GM12878 (cell line): ENCODE data around the gene ANKRD28. TPM values are rescaled to one million over a fixed set of nuclear protein-coding genes. Genes with fewer than 3 reads are reported as not detected.

Experiments
- ATAC-seq: fragments of 200-7000 bp; cut with Tn5 transposase; 3 replicates; pipeline ENCODE4 v1.9.1; 2020; ENCODE audit warnings: mild to moderate bottlenecking, moderate library complexity
- BruUV-seq: library from RNA; stranded (reverse); fragments of 400-500 nt; replicated peaks from 2 replicates; lab custom pipeline; 2021; lab: Mats Ljungman, UMichigan
- CTCF ChIA-PET: fragments of 300-600 bp; sonication (Branson Sonifier 250); formaldehyde crosslinking; extraction: SDS; loops from one replicate; lab custom pipeline; 2021; ENCODE audit warnings: inconsistent platforms; lab: Yijun Ruan, JAX
- POLR2A ChIA-PET: fragments of 350-600 bp; formaldehyde crosslinking; extraction: SDS; loops from one replicate; lab custom pipeline; 2021; ENCODE audit warnings: inconsistent platforms; lab: Charles Lee
- RAD21 ChIA-PET: fragments of 300-600 bp; sonication (Branson Sonifier 250); formaldehyde crosslinking; loops from one replicate; lab custom pipeline; 2023; ENCODE audit warnings: antibody characterized with exemption; ENCODE audit not compliant: unreplicated experiment; lab: Charles Lee
- SMC1A ChIA-PET: fragments of 300-600 bp; sonication (Branson Sonifier 250); formaldehyde crosslinking; loops from one replicate; lab custom pipeline; 2023; ENCODE audit not compliant: unreplicated experiment, uncharacterized antibody; lab: Charles Lee
- DNase-seq: peaks from one replicate; pipeline ENCODE4 v3.0.0-alpha.2; 2011; ENCODE audit warnings: low read depth, low spot score
- FAIRE-seq: peaks from 3 replicates; lab custom pipeline; 2011; peaks lifted over from hg19 to GRCh38; lab: Jason Lieb, UNC
- H2AFZ ChIP-seq: 2 replicates; pipeline ENCODE4 v1.6.0; 2011; ENCODE audit warnings: low read depth, low read length, control low read depth; ENCODE audit not compliant: control insufficient read depth
- H3K27ac ChIP-seq: 2 replicates; pipeline ENCODE4 v1.5.1; 2011; ENCODE audit warnings: control low read depth; ENCODE audit not compliant: control insufficient read depth, insufficient read depth
- H3K27me3 ChIP-seq, 2 experiments: replicated peaks in 1 of 2; 2 replicates each; pipeline versions ENCODE4 v1.6.0 to v1.6.1; 2011; ENCODE audit warnings: low read length in 1 of 2; ENCODE audit not compliant: control insufficient read depth in 2 of 2, insufficient read depth in 2 of 2
- H3K36me3 ChIP-seq, 2 experiments: 2 replicates each; pipeline ENCODE4 v1.5.1; 2011; ENCODE audit warnings: low read length in 1 of 2; ENCODE audit not compliant: control insufficient read depth in 2 of 2, insufficient read depth in 2 of 2
- H3K4me1 ChIP-seq: 2 replicates; pipeline ENCODE4 v1.6.1; 2011; ENCODE audit warnings: mild to moderate bottlenecking, low read length, moderate library complexity, mixed read lengths; ENCODE audit not compliant: control insufficient read depth, insufficient read depth
- H3K4me2 ChIP-seq: 2 replicates; pipeline ENCODE4 v1.6.0; 2011; ENCODE audit warnings: control low read depth; ENCODE audit not compliant: control insufficient read depth, insufficient read depth
- H3K4me3 ChIP-seq: fragments of 200-600 bp; sonication (generic); 2 replicates; pipeline ENCODE4 v1.5.1; 2016
- H3K79me2 ChIP-seq: 2 replicates; pipeline ENCODE4 v1.6.0; 2011; ENCODE audit warnings: low read length; ENCODE audit not compliant: control insufficient read depth, insufficient read depth
- H3K9ac ChIP-seq: 2 replicates; pipeline ENCODE4 v1.8.0; 2011; ENCODE audit warnings: low read length, control low read depth, mixed read lengths; ENCODE audit not compliant: control insufficient read depth, insufficient read depth
- H3K9me3 ChIP-seq: replicated peaks from 3 replicates; pipeline ENCODE4 v1.5.1; 2011; ENCODE audit warnings: mild to moderate bottlenecking, low read length; ENCODE audit not compliant: control insufficient read depth, insufficient read depth
- H4K20me1 ChIP-seq: 2 replicates; pipeline ENCODE4 v1.6.0; 2011; ENCODE audit not compliant: control insufficient read depth, insufficient read depth
- ATF2 ChIP-seq: IDR thresholded peaks from 2 replicates; pipeline ENCODE4 v1.6.1; 2012; ENCODE audit warnings: low read length, inconsistent platforms
- CHD4 ChIP-seq: fragments of 200-600 bp; sonication (generic); IDR thresholded peaks from 2 replicates; pipeline ENCODE4 v1.6.1; 2016; ENCODE audit warnings: mild to moderate bottlenecking
- CTCF ChIP-seq, 3 experiments: IDR thresholded peaks in 2 of 3; conservative IDR thresholded peaks in 1 of 3; 2 replicates each; pipeline ENCODE4 v1.5.1; 2011; ENCODE audit warnings: low read depth in 3 of 3, low read length in 3 of 3, mild to moderate bottlenecking in 3 of 3, control low read depth in 2 of 3, moderate library complexity in 2 of 3, inconsistent platforms in 1 of 3, mixed read lengths in 1 of 3; ENCODE audit not compliant: control insufficient read depth in 2 of 3, insufficient read depth in 1 of 3; ENCODE audit errors: extremely low read depth in 1 of 3
- EED ChIP-seq: sonication (generic); IDR thresholded peaks from 2 replicates; pipeline ENCODE4 v1.6.1; 2016; ENCODE audit warnings: antibody characterized with exemption, low read depth
- EP300 ChIP-seq, 2 experiments: fragments of 150-350 bp in 1 of 2; IDR thresholded peaks; 2 replicates each; pipeline ENCODE4 v1.6.1; 2011 to 2012; ENCODE audit warnings: low read depth in 2 of 2, low read length in 2 of 2, borderline replicate concordance in 1 of 2, improper control_type of control experiment in 1 of 2, inconsistent platforms in 1 of 2; ENCODE audit not compliant: control insufficient read depth in 1 of 2
- IKZF2 ChIP-seq, 2 experiments: fragments of 450-650 bp; IDR thresholded peaks; 2 replicates each; pipeline ENCODE4 v1.6.1; 2017; ENCODE audit warnings: mild to moderate bottlenecking in 2 of 2, moderate library complexity in 2 of 2
- KLF5 ChIP-seq: fragments of 450-650 bp; IDR thresholded peaks from 2 replicates; pipeline ENCODE4 v1.6.1; 2014; ENCODE audit warnings: mild to moderate bottlenecking; ENCODE audit not compliant: partially characterized antibody
- NBN ChIP-seq: fragments of 450-650 bp; IDR thresholded peaks from 2 replicates; pipeline ENCODE4 v1.6.1; 2016
- NFIC ChIP-seq: IDR thresholded peaks from 2 replicates; pipeline ENCODE4 v1.6.1; 2012; ENCODE audit warnings: low read depth, mild to moderate bottlenecking, inconsistent platforms, low read length, moderate library complexity
- NFYB ChIP-seq: IDR thresholded peaks from 2 replicates; pipeline ENCODE4 v1.6.1; 2011; ENCODE audit warnings: low read depth, mild to moderate bottlenecking, low read length, improper control_type of control experiment, moderate library complexity; ENCODE audit not compliant: insufficient read depth
- NRF1 ChIP-seq: conservative IDR thresholded peaks from 2 replicates; pipeline ENCODE4 v1.6.1; 2011; ENCODE audit warnings: mild to moderate bottlenecking, low read depth, low read length, improper control_type of control experiment
- RELA ChIP-seq: fragments of 450-650 bp; IDR thresholded peaks from 2 replicates; pipeline ENCODE4 v1.8.0; 2014; ENCODE audit warnings: borderline replicate concordance; ENCODE audit not compliant: partially characterized antibody
- SMAD1 ChIP-seq: fragments of 450-650 bp; IDR thresholded peaks from 2 replicates; pipeline ENCODE4 v1.6.1; 2018; ENCODE audit warnings: mild to moderate bottlenecking, low read depth; ENCODE audit not compliant: partially characterized antibody
- SPI1 ChIP-seq: IDR thresholded peaks from 2 replicates; pipeline ENCODE4 v1.6.1; 2011; ENCODE audit warnings: low read depth, mild to moderate bottlenecking, low read length, moderate library complexity, borderline replicate concordance; ENCODE audit not compliant: insufficient read depth
- ZNF592 ChIP-seq: fragments of 450-650 bp; IDR thresholded peaks from 2 replicates; pipeline ENCODE4 v1.6.1; 2017; ENCODE audit warnings: mild to moderate bottlenecking, moderate library complexity
- WGBS: methylation state at CpG from one replicate; pipeline ENCODE4 v1.1.6; 2016; ENCODE audit warnings: low lambda C conversion rate; ENCODE audit not compliant: insufficient replicate concordance, insufficient coverage; ENCODE audit errors: missing lambda C conversion rate; 5-methylcytosine and 5-hydroxymethylcytosine counted together
- in situ Hi-C: fragments of 300-500 bp; cut with MboI; formaldehyde crosslinking; loops from 9 replicates; pipeline ENCODE4 v1.14.3; 2018; ENCODE audit warnings: mixed read lengths
- intact Hi-C: fragments of 100-400 bp; cut with micrococcal nuclease; formaldehyde crosslinking; loops from one replicate; pipeline ENCODE4 v1.14.2; 2022; ENCODE audit not compliant: unreplicated experiment
- polyA plus RNA-seq, 11 experiments: library from polyadenylated mRNA; depleted of rRNA in 4 of 11; unstranded in 6 of 11; stranded (reverse) in 5 of 11; fragments of >200 nt; fragmentation: Nextera tagmentation in 4 of 11; fragmentation: Illumina TruSeq in 1 of 11; extraction: Ambion mirVana in 4 of 11; extraction: Trizol in 1 of 11; gene quantifications; 1 replicate in 1 of 11; 2 replicates in 10 of 11; pipeline versions ENCODE4 v1.2.1 to v1.2.3, GENCODE V29; 2011 to 2016; ENCODE audit warnings: inconsistent platforms in 2 of 11, missing spikeins in 2 of 11, low read depth in 1 of 11
- total RNA-seq, 4 experiments: library from RNA; depleted of rRNA in 3 of 4; stranded (reverse); fragments of >200 nt in 3 of 4; fragmentation: Illumina TruSeq in 1 of 4; extraction: Trizol in 1 of 4; gene quantifications; 2 replicates each; pipeline versions ENCODE4 v1.2.1 to v1.2.3, GENCODE V29; 2013 to 2021

The ANKRD28 gene
- total and polyA plus RNA-seq, 10 of the 15 experiments (the other 5 are each of a cell fraction or from before 2014, with no cell fraction given), result 11.2 to 105 (median 38.3) TPM

GRCh38 chr3:15769256-15769915 is 28.4 kb downstream of the ANKRD28 start:
- no peak overlapping the region for H3K9ac ChIP-seq
- H3K27ac ChIP-seq, result peak overlapping the region; percentile 45; the same call in 1 of the 2 replicates
- RAD21 ChIA-PET, result interaction anchor here (1.1 to 5.9 kb wide), 6 partner anchors 24 to 43 kb away, joined by 3 to 28 read pairs (median 4); partner anchors contain the start of gene ANKRD28
- BruUV-seq, result no TSS peak
- peaks cover 27% of the 10 kb centered on the region for H3K4me1 ChIP-seq
- WGBS, result 93% methylated on average over 2 of the region's 2 CpGs
- H3K4me3 ChIP-seq, result no peak overlapping the region
- SMC1A ChIA-PET, result interaction anchor here (0.7 to 6.1 kb wide), 11 partner anchors 8 to 139 kb away, joined by 3 to 40 read pairs (median 6); partner anchors contain the start of gene ANKRD28
- H4K20me1 ChIP-seq, result no peaks in the 10 kb centered on the region
- in situ Hi-C loops, result no loop called here
- intact Hi-C loops, result loop anchor here (1.0 to 2.0 kb wide), 2 partner anchors 27 to 35 kb away; no protein-coding TSS in a partner anchor
- H3K9me3 ChIP-seq, result peaks cover 3% of the 10 kb centered on the region
- no peaks in the 10 kb centered on the region; a peak in 1 of 4 replicates for H3K36me3 ChIP-seq
- POLR2A ChIA-PET, result interaction anchor here (1.3 to 2.5 kb wide), 3 partner anchors 10 to 56 kb away, joined by 3 to 9 read pairs (median 4); no protein-coding TSS in a partner anchor
- peak; percentile 83 for FAIRE-seq
- H3K79me2 ChIP-seq, result peaks cover 49% of the 10 kb centered on the region
- CTCF ChIA-PET, result interaction anchor here (0.9 to 2.7 kb wide), 7 partner anchors 32 to 140 kb away, joined by 3 to 10 read pairs (median 4); no protein-coding TSS in a partner anchor
- H2AFZ ChIP-seq, result no peak overlapping the region
- DNase-seq, result no peak
- H3K27me3 ChIP-seq, result no peaks in the 10 kb centered on the region
- ATAC-seq, result peak; percentile 75
- H3K4me2 ChIP-seq, result peak overlapping the region; percentile 32; the same call in 1 of the 2 replicates
- TF ChIP-seq SPI1 (peak; percentile 96), IKZF2 (IDR thresholded peaks at IDR 0.05) (no peak), NRF1 (no peak), CHD4 (no peak), CTCF (IDR thresholded peaks at IDR 0.05 in 2 of 3, conservative IDR thresholded peaks at IDR 0.05 in 1 of 3; ENCODE audit: control insufficient read depth in 2 of 3, extremely low read depth in 1 of 3, insufficient read depth in 1 of 3, low read depth in 3 of 3, low read length in 3 of 3) (no peak), NFYB (no peak), NFIC (peak; percentile 52), SMAD1 (no peak), EED (no peak), ZNF592 (no peak), RELA (no peak), KLF5 (no peak), NBN (no peak), EP300 (IDR thresholded peaks at IDR 0.05; ENCODE audit: borderline replicate concordance in 1 of 2, control insufficient read depth in 1 of 2, low read depth in 2 of 2, low read length in 2 of 2) (0 out of 4 replicates have a peak, but pooled peaks of 1 of the 2 experiments have one; percentile 16), ATF2 (no peak)
